Measurements from ENCODE around the gene PPFIA2. TPM values are rescaled to one million over a fixed set of nuclear protein-coding genes. Genes with fewer than 3 reads are reported as not detected.

Gene PPFIA2
- total RNA-seq, 6 experiments from 2014 or later, result 0.12 to 1.2 (median 0.56) TPM; not detected in 2

DNA sequence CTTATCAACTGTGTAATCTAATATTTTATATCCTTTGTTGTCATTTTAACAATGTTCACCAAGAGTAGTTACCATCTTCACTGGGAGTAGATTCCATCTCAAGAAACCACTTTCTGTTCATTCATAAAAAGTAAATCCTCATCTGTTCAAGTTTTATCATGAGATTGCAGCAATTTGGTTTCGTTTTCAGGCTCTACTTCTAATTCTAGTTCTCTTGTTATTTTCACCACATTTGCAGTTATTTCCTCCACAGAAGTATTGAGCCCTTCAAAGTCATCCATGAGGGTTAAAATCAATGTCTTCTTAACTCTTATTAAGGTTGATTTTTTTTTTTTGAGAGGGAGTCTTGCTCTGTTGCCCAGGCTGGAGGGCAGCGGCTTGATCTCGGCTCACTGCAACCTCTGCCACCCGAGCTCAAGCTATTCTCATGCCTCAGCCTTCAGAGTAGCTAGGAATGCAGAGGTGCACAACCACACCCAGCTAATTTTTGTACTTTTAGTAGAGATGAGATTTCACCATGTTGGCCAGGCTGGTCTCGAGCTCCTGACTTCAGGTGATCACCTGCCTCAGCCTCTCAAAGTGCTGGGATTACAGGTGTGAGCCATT lies 404.7 kb downstream of the PPFIA2 start:
- ATAC-seq (no peak), DNase-seq (no peak)
- H3K27ac ChIP-seq, result no peak overlapping the region
- intact Hi-C loops (cut with DNase I), result no loop called here
- no peaks in the 10 kb centered on the region for H3K27me3 ChIP-seq
- no peak for TF ChIP-seq POLR2A (IDR thresholded peaks at IDR 0.05)
- 63% methylated on average over 5 of the region's 5 CpGs for WGBS (ENCODE audit: insufficient coverage, low coverage, low lambda C conversion rate, missing lambda C conversion rate)
- no peak overlapping the region for H3K4me3 ChIP-seq
- no peaks in the 10 kb centered on the region for H3K36me3 ChIP-seq
- H3K4me1 ChIP-seq, result no peaks in the 10 kb centered on the region
- no peaks in the 10 kb centered on the region for H3K9me3 ChIP-seq

DNA sequence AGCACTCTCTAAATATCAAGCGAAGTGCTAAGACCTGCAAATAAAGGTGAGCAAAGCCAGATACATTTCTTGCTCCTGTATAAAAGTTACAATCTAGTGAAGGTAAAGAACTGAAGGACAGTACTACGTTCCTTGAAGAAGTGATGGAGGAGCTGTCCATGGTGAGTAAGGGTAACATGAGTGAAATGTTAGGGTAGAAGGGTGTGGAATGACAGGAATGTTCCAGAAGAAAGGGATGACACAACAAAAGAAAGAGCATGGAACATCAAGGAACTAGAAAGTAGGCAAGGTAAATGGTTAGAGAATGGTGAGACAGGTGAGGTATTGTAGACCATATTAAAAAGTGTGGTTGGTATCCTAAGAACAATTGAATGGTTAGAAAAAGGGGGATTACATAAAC lies 408.8 kb downstream of the PPFIA2 start:
- intact Hi-C loops (cut with DNase I), result no loop called here
- TF ChIP-seq POLR2A (IDR thresholded peaks at IDR 0.05), result no peak
- TF ChIP-seq, protein P1, sequence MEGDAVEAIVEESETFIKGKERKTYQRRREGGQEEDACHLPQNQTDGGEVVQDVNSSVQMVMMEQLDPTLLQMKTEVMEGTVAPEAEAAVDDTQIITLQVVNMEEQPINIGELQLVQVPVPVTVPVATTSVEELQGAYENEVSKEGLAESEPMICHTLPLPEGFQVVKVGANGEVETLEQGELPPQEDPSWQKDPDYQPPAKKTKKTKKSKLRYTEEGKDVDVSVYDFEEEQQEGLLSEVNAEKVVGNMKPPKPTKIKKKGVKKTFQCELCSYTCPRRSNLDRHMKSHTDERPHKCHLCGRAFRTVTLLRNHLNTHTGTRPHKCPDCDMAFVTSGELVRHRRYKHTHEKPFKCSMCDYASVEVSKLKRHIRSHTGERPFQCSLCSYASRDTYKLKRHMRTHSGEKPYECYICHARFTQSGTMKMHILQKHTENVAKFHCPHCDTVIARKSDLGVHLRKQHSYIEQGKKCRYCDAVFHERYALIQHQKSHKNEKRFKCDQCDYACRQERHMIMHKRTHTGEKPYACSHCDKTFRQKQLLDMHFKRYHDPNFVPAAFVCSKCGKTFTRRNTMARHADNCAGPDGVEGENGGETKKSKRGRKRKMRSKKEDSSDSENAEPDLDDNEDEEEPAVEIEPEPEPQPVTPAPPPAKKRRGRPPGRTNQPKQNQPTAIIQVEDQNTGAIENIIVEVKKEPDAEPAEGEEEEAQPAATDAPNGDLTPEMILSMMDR (IDR thresholded peaks at IDR 0.05), result no peak
- Histone ChIP-seq H3K36me3 (no peaks in the 10 kb centered on the region), H3K4me1 (no peaks in the 10 kb centered on the region), H3K27me3 (no peaks in the 10 kb centered on the region), H3K9me3 (no peaks in the 10 kb centered on the region), H3K27ac (no peak overlapping the region), H3K4me3 (no peak overlapping the region)
- 39% methylated on average over 2 of the region's 2 CpGs for WGBS (ENCODE audit: insufficient coverage, low coverage, low lambda C conversion rate, missing lambda C conversion rate)
- ATAC-seq, result no peak
- no peak for DNase-seq

DNA sequence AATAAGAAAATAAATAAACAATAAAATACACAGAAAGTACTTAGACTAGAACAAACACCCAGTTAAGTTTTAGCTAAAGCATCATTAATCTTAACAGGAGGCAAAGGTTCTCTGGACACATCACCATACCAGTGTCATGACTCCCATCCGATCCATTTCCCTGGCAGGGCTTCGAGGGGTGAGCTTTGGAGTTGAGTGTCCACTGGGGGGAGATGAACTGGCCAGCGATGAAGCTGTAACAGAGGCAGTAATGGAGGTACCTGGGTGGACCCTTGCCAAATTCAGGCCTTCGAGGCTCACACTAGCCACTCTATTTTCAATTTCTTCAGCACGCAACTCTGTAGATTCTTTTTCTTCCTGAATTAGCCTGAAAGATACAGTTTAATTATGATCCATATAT lies 411.7 kb downstream of the PPFIA2 start:
- no peaks in the 10 kb centered on the region for H3K4me1 ChIP-seq
- 74% methylated on average over 4 of the region's 5 CpGs for WGBS (ENCODE audit: insufficient coverage, low coverage, low lambda C conversion rate, missing lambda C conversion rate)
- no peaks in the 10 kb centered on the region for H3K27me3 ChIP-seq
- DNase-seq, result no peak
- TF ChIP-seq, protein P1 (IDR thresholded peaks at IDR 0.05), result no peak
- TF ChIP-seq POLR2A (IDR thresholded peaks at IDR 0.05), result no peak
- no peak overlapping the region for H3K27ac ChIP-seq
- intact Hi-C loops (cut with DNase I), result no loop called here
- H3K36me3 ChIP-seq, result no peaks in the 10 kb centered on the region
- no peak overlapping the region for H3K4me3 ChIP-seq
- H3K9me3 ChIP-seq, result no peaks in the 10 kb centered on the region
- no peak for ATAC-seq

DNA sequence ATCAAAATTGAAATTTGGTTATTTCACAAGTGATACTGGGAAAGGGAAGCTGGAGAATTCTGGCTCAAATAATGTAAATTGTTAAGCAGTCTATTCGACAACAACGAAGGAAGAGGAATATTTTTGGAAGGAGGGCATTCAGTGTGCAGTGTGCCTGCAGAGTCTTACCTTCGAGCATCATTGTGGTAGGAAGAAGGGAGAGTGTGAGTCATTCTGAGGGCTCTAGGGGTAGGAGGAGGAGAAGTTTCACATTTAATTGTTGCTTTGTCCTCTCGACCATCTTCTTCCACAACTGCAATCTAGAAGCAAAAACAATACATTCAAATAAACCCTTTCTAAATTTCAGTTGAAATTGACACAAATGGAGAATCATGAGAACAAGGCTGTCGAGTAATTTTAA lies 418.2 kb downstream of the PPFIA2 start:
- intact Hi-C loops (cut with DNase I), result no loop called here
- WGBS (ENCODE audit: insufficient coverage, low coverage, low lambda C conversion rate, missing lambda C conversion rate), result 40% methylated on average over 5 of the region's 5 CpGs

DNA sequence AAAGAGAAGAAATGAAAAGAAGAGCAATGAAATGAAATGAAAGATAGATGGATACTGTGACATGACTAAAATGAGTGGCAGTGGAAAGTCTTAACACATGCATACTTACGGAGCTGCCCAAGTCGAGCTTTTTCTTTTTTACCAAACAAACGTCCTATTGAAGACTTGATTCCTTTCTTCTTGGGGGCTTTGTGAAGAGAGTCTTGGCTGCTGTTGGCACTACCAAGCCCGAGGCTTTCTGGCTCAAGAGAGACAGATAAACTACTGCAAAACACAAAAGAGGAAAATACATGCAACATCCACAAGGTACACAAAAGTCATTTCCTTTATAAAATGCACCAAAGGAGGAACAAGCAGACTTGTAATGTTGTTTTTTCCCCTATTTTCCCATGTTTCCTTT lies 420.1 kb downstream of the PPFIA2 start:
- Histone ChIP-seq H3K36me3 (no peaks in the 10 kb centered on the region), H3K9me3 (no peaks in the 10 kb centered on the region), H3K27me3 (no peaks in the 10 kb centered on the region), H3K4me1 (no peaks in the 10 kb centered on the region), H3K27ac (no peak overlapping the region), H3K4me3 (no peak overlapping the region)
- 28% methylated on average over 4 of the region's 4 CpGs for WGBS (ENCODE audit: insufficient coverage, low coverage, low lambda C conversion rate, missing lambda C conversion rate)
- no peak for DNase-seq
- ATAC-seq, result no peak
- intact Hi-C loops (cut with DNase I), result no loop called here
- TF ChIP-seq, protein P1 (IDR thresholded peaks at IDR 0.05), result no peak
- TF ChIP-seq POLR2A (IDR thresholded peaks at IDR 0.05), result no peak

More for the DNA sequence above, 418.2 kb downstream of the PPFIA2 start:
- Histone ChIP-seq H3K4me1 (no peaks in the 10 kb centered on the region), H3K36me3 (no peaks in the 10 kb centered on the region), H3K4me3 (no peak overlapping the region), H3K27ac (no peak overlapping the region), H3K27me3 (no peaks in the 10 kb centered on the region), H3K9me3 (no peaks in the 10 kb centered on the region)
- DNase-seq (no peak), ATAC-seq (no peak)
- TF ChIP-seq, protein P1 (IDR thresholded peaks at IDR 0.05), result no peak
- no peak for TF ChIP-seq POLR2A (IDR thresholded peaks at IDR 0.05)
